ENCODE data around the gene AFG3L2.

- TF ChIP-seq CTCF (IDR thresholded peaks at IDR 0.05) (no peak), POLR2A (IDR thresholded peaks at IDR 0.05) (no peak), POLR2AphosphoS5 (IDR thresholded peaks at IDR 0.05) (no peak)
Observed at GRCh38 chr18:12409469-12409868, 32.4 kb upstream of the AFG3L2 start.
